Activated gamma-delta T cell treated with anti-CD3 and anti-CD28 coated beads, Interleukin-2, amount 50 U/mL, for 16 hours (primary cell): Measurements from ENCODE around the gene HERC2.
"Not testable (repeated sequence)": the region's sequence is repeated elsewhere in the genome, so short reads cannot be mapped to it uniquely, and the experiment has no call there.

Experiments used
- DNase-seq: peaks from one replicate; pipeline ENCODE4 v3.0.0-alpha.2; 2020; ENCODE audit warnings: low read depth

The HERC2 gene

GRCh38 chr15:28129231-28129848 lies 192.6 kb downstream of the HERC2 start:
- no peak for DNase-seq

GRCh38 chr15:28128031-28128430 lies 193.9 kb downstream of the HERC2 start:
- DNase-seq: no peak

DNA sequence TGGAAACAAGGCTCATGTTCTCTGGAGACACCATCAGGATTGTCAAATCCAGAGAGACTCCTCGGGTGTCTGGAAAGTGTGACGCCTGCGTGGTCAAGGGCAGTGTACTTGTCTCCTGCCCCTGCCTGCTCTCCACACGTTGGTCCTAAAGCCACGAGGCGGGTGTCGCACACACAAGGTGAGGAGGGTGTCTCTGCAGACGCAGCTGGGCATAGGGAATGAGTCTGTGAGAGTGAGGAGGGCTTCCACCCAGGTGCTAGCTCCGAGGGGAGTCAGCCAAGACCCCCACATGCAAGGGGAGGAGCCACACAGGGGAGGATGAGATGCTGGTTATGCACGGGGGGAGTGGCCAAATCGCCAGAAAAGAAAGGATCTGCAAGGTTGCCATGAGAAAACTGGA lies 194.9 kb downstream of the HERC2 start:
- DNase-seq: no peak

GRCh38 chr15:28125673-28126651 lies 196.0 kb downstream of the HERC2 start:
- DNase-seq: no peak

- no peak for DNase-seq
Observed at GRCh38 chr15:28124841-28125240, 197.1 kb downstream of the HERC2 start.

GRCh38 chr15:28123408-28124023 lies 198.5 kb downstream of the HERC2 start:
- DNase-seq: no peak

DNA sequence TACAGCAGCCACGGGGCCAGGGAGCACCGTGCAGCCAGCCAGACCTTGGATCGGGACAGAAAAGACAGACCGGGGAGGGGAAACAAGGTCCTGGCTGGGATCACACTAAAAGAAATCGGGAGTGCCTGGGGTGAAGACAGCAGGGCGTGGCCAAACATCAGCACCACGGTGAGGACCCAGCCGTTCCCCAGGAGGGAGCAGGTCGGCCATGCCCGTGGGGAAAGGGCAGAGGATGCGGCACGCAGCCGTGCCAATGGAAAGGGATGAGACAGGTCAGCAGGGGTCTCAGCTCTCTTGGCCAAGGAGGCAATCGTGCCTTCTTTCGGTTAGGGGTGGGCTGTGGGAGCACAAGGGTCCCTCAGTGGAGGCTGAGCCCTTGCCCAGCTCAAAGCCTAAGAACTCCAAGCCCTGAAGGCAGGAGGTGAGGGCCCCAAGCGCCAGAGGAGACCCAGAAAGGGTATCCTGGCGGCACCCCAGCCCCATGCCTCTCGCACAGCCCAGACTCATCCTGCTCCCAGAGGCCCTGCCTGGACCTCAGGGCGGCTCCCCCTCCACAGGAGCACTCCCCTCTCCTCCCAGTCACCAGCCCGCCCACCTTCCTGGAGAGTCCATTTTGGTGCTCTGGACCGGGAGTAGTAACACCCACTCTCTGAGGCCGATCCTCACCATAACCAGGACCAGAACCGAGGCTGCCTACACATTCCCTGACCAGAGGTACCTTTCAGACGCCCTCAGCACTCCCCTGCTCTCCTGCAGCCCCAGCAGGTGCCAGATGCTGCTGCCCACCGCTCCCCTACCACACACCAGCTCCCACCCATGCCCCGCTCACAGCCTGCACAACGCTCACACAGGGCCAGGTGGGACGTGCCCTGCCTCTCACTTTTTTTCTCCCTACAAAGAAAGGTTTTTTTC lies 199.7 kb downstream of the HERC2 start:
- DNase-seq: no peak

GRCh38 chr15:28121577-28121976 lies 200.4 kb downstream of the HERC2 start:
- DNase-seq: not testable (repeated sequence)

- no peak for DNase-seq
Observed at GRCh38 chr15:28120359-28120640, 201.7 kb downstream of the HERC2 start.

GRCh38 chr15:28118531-28118930 lies 203.4 kb downstream of the HERC2 start:
- no peak for DNase-seq

- no peak for DNase-seq
Observed at GRCh38 chr15:28118083-28118482, 203.9 kb downstream of the HERC2 start.

GRCh38 chr15:28117432-28117990 lies 204.5 kb downstream of the HERC2 start:
- DNase-seq: no peak

GRCh38 chr15:28116521-28117431 lies 205.2 kb downstream of the HERC2 start:
- no peak for DNase-seq

- no peak for DNase-seq
Observed at GRCh38 chr15:28115871-28116270, 206.1 kb downstream of the HERC2 start.

GRCh38 chr15:28114721-28115622 lies 207.0 kb downstream of the HERC2 start:
- no peak for DNase-seq

DNA sequence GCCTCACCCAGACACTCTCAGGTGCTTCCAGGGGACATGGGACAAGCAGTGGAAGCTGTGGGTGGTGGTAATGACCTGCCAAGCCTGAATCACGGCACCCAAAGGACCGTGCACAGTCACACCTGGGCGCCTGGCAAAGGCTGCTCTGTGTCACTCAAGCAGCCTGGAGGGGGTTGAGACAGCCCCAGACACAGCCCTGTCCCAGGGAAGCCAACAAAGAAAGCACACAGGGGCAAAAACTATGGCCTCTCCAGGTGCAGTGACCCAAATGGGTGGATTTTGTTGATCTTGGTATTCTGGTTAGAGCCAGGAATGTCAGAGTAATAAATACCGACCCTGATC lies 207.9 kb downstream of the HERC2 start:
- DNase-seq: no peak

GRCh38 chr15:28113394-28114113 lies 208.4 kb downstream of the HERC2 start:
- no peak for DNase-seq

DNA sequence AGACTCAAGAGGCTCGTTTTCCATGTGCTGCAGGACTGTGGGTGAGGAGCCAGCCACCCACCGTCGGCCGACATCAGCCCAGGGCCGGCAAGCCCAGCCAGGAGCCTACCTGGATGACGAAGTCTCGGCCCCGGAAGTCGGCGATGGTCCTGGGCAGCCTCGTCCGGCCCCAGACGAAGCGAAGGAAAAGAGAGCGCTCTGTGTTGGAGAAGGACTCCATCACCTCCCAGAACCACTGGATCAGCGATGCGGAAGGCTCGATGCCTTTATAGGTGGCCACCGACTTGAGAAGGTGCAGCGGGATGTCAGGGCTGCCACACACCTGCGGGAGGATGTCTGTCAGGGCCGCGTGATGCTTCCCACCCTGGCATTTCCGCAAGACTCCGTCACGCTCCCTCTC lies 209.0 kb downstream of the HERC2 start:
- DNase-seq: no peak
